OCI-LY3 (cell line): Measurements from ENCODE around the gene RPAIN.
"Not testable (repeated sequence)": the region's sequence is repeated elsewhere in the genome, so short reads cannot be mapped to it uniquely, and the experiment has no call there.

Experiments used
- H2AFZ ChIP-seq: fragments of 200-600, 300-600 bp; shearing (Covaris generic); 2 replicates; pipeline ENCODE4 v1.6.0; 2014; ENCODE audit warnings: antibody characterized with exemption, low read depth, low read length
- H3K27ac ChIP-seq: fragments of 200-600, 300-600 bp; sonication (generic); 2 replicates; pipeline ENCODE4 v1.5.1; 2014; ENCODE audit warnings: mild to moderate bottlenecking, low read length, moderate library complexity, mixed read lengths
- H3K27me3 ChIP-seq: fragments of 200-600, 300-600 bp; sonication (generic); 2 replicates; pipeline ENCODE4 v1.6.1; 2014; ENCODE audit warnings: low read depth, low read length, mixed read lengths
- H3K36me3 ChIP-seq: fragments of 200-600, 300-600 bp; sonication (generic); replicated peaks from 2 replicates; pipeline ENCODE3; 2014; ENCODE audit warnings: low read depth, low read length, mixed read lengths
- H3K4me1 ChIP-seq: fragments of 300-600, 200-600 bp; sonication (generic); 2 replicates; pipeline ENCODE4 v1.6.1; 2014; ENCODE audit warnings: low read length, mixed read lengths
- H3K4me2 ChIP-seq: fragments of 200-600, 300-600 bp; sonication (generic); 2 replicates; pipeline ENCODE4 v1.6.1; 2014; ENCODE audit warnings: low read length, mixed read lengths
- H3K4me3 ChIP-seq: fragments of 300-600, 200-600 bp; sonication (generic); 2 replicates; pipeline ENCODE4 v1.5.1; 2014; ENCODE audit warnings: antibody characterized with exemption, mild to moderate bottlenecking, low read length, moderate library complexity
- H3K79me2 ChIP-seq: fragments of 300-600, 200-600 bp; shearing (Covaris generic); 2 replicates; pipeline ENCODE4 v1.6.1; 2014; ENCODE audit warnings: mild to moderate bottlenecking, low read length, mixed read lengths
- H3K9ac ChIP-seq: fragments of 300-600, 200-600 bp; shearing (Covaris generic); 2 replicates; pipeline ENCODE4 v1.6.0; 2014; ENCODE audit warnings: mild to moderate bottlenecking, low read length, moderate library complexity
- H3K9me3 ChIP-seq: fragments of 200-600, 300-600 bp; shearing (Covaris generic); 2 replicates; pipeline ENCODE4 v1.6.1; 2014; ENCODE audit warnings: low read length, mixed read lengths; ENCODE audit not compliant: insufficient read depth
- H4K20me1 ChIP-seq: fragments of 200-600, 300-600 bp; sonication (generic); 2 replicates; pipeline ENCODE4 v1.6.1; 2016; ENCODE audit warnings: low read length, mixed read lengths; ENCODE audit not compliant: insufficient read depth
- EZH2phosphoT487 ChIP-seq: fragments of 200-600 bp; shearing (Covaris generic); IDR thresholded peaks from 2 replicates; pipeline ENCODE4 v1.6.1; 2018; ENCODE audit warnings: antibody characterized with exemption, mixed run types, low read depth
- TF ChIP-seq, protein P1 (sequence below): fragments of 200-600, 300-600 bp; sonication (generic); IDR thresholded peaks from 2 replicates; pipeline ENCODE4 v1.5.1; 2014; ENCODE audit warnings: antibody characterized with exemption, low read length, low read depth

Gene RPAIN

DNA sequence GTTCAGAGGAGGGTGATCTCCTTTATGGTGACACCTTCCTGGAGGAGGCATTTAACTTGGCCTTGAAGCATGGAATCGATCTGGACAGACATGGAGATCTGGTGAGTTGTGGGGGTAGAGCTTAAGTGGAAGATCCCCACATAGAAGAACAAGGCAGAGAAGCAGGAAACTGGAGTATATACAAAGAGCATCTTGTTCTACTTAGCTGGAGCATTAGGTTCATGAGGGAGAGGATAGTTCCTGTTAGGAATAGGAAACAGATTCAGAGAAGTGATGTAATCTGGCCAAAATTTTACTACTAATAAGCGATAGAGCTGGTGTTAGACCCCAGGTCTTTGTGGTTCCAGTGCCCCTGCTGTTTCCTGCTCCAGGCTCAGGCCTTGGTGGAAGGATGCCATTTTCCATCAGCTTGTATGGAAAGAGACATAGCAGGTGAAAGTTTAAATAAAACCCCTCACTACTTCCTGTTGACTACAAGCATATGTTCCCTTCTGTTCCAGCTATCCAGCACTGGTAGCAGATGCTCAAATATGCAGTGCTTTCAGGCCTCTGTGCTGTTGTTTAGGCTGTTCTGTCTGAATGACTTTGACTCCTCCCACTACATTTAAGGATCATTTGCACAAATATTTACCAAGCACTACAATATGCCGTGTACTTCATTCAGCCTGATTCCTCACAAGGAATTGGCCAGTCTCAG, 9.4 kb downstream of the RPAIN start:
- H3K36me3 ChIP-seq: peaks cover 45% of the 10 kb centered on the region
- TF ChIP-seq EZH2phosphoT487: no peak
- TF ChIP-seq, protein P1, sequence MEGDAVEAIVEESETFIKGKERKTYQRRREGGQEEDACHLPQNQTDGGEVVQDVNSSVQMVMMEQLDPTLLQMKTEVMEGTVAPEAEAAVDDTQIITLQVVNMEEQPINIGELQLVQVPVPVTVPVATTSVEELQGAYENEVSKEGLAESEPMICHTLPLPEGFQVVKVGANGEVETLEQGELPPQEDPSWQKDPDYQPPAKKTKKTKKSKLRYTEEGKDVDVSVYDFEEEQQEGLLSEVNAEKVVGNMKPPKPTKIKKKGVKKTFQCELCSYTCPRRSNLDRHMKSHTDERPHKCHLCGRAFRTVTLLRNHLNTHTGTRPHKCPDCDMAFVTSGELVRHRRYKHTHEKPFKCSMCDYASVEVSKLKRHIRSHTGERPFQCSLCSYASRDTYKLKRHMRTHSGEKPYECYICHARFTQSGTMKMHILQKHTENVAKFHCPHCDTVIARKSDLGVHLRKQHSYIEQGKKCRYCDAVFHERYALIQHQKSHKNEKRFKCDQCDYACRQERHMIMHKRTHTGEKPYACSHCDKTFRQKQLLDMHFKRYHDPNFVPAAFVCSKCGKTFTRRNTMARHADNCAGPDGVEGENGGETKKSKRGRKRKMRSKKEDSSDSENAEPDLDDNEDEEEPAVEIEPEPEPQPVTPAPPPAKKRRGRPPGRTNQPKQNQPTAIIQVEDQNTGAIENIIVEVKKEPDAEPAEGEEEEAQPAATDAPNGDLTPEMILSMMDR: no peak

DNA sequence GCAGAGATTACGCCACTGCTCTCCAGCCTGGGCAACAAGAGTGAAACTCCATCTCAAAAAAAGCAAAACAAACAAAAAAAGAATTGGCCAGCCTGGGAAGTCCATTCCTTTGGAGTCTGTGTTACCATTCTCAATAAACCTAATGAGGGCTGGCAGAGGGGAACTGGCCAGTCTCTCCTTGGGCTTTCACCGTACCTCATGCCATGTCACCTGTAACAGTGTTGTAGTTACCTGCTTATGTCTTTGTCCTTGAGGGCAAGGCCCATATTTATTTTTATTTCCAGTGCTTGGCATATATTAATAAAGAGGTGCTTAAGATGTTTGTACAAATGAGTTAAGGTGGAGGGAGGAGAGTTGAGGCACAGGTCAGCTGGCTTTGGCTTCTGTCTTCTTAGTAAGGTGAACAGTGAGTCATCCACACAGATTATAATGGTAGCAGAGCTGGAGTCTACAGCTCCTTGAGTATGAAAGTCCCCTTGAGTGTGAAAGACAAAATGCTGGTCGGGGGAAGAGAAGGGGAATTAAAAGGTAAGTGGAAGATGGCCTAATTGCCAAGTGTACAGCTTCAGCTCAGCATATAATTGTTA, 10.5 kb downstream of the RPAIN start:
- H3K27me3 ChIP-seq: no peaks in the 10 kb centered on the region
- H3K4me1 ChIP-seq: no peaks in the 10 kb centered on the region
- no peak overlapping the region for H3K4me2 ChIP-seq
- no peak for TF ChIP-seq EZH2phosphoT487
- TF ChIP-seq, protein P1: no peak
- no peak overlapping the region for H3K4me3 ChIP-seq
- no peak overlapping the region for H2AFZ ChIP-seq
- H3K27ac ChIP-seq: no peak overlapping the region
- peaks cover 45% of the 10 kb centered on the region for H3K36me3 ChIP-seq
- H3K79me2 ChIP-seq: peaks cover 12% of the 10 kb centered on the region
- H4K20me1 ChIP-seq: no peaks in the 10 kb centered on the region
- no peaks in the 10 kb centered on the region for H3K9me3 ChIP-seq
- H3K9ac ChIP-seq: no peak overlapping the region

More for the DNA sequence above, 9.4 kb downstream of the RPAIN start:
- Histone ChIP-seq H3K4me3 (no peak overlapping the region), H3K27me3 (no peaks in the 10 kb centered on the region), H2AFZ (no peak overlapping the region), H3K4me2 (no peak overlapping the region), H3K79me2 (peaks cover 4% of the 10 kb centered on the region; the same call in 1 of the 2 replicates), H3K9me3 (no peaks in the 10 kb centered on the region), H3K4me1 (no peaks in the 10 kb centered on the region), H3K27ac (no peak overlapping the region), H3K9ac (no peak overlapping the region), H4K20me1 (no peaks in the 10 kb centered on the region)

GRCh38 chr17:5431234-5431633, 11.3 kb downstream of the RPAIN start:
- not testable (repeated sequence) for H3K4me1 ChIP-seq, H4K20me1 ChIP-seq, H3K4me3 ChIP-seq, H3K27ac ChIP-seq, H3K9me3 ChIP-seq, H2AFZ ChIP-seq, H3K4me2 ChIP-seq, H3K27me3 ChIP-seq, H3K9ac ChIP-seq
- Histone ChIP-seq H3K79me2 (peaks cover 17% of the 10 kb centered on the region), H3K36me3 (peaks cover 42% of the 10 kb centered on the region)

- Histone ChIP-seq H3K4me2 (no peak overlapping the region), H3K79me2 (peaks cover 25% of the 10 kb centered on the region), H3K9ac (no peak overlapping the region), H3K36me3 (peaks cover 46% of the 10 kb centered on the region), H2AFZ (no peak overlapping the region), H3K9me3 (no peaks in the 10 kb centered on the region), H3K4me3 (no peak overlapping the region), H4K20me1 (no peaks in the 10 kb centered on the region), H3K27me3 (no peaks in the 10 kb centered on the region), H3K4me1 (no peaks in the 10 kb centered on the region), H3K27ac (no peak overlapping the region)
- TF ChIP-seq EZH2phosphoT487: no peak
- TF ChIP-seq, protein P1: no peak
Observed at GRCh38 chr17:5431949-5432556, 12.1 kb downstream of the RPAIN start.
